Measurements from ENCODE around the gene ITM2B.

Gene ITM2B

GRCh38 chr13:48260970-48261369 is 28.0 kb downstream of the ITM2B start:
- peaks cover 60% of the 10 kb centered on the region for H3K36me3 ChIP-seq (ENCODE audit: control insufficient read depth, insufficient read depth, low read length)
- no peaks in the 10 kb centered on the region for H3K9me3 ChIP-seq (ENCODE audit: control insufficient read depth, low read length)
- H3K27ac ChIP-seq (ENCODE audit: low read depth, low read length, severe bottlenecking): no peak overlapping the region
- H3K4me1 ChIP-seq (ENCODE audit: control insufficient read depth, insufficient read depth, low read length, poor library complexity, severe bottlenecking): no peaks in the 10 kb centered on the region
- no peak overlapping the region for H3K4me3 ChIP-seq (ENCODE audit: extremely low read depth, insufficient read depth, low read length, poor library complexity, severe bottlenecking)
- no CpG with 5 or more reads among the region's 4 CpGs for WGBS, 2 experiments (ENCODE audit: insufficient coverage in 2 of 2)

DNA sequence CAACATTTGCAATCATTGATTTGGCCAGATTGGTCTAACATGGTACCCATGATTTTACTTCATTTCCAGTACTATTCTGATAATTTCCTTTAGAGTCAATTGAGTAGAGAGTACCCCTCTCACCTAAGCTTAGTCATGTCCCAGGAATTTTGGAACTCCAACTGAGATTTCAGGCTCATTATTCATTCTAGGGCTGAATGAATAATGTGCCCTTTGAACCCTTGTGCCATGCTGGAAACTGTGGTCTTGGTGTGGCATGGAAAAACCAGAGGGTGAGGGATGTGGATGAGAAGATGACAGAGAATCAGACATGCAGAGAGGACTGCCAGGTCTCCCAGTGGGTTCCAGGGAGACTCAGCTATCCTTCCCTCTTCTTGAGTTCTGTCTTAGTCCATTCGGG is 30.2 kb downstream of the ITM2B start:
- 82 to 100% methylated on average over 1 of the region's 1 CpG for WGBS, 2 experiments (ENCODE audit: insufficient coverage in 2 of 2)
- Histone ChIP-seq H3K27ac (ENCODE audit: low read depth, low read length, severe bottlenecking) (no peak overlapping the region), H3K36me3 (ENCODE audit: control insufficient read depth, insufficient read depth, low read length) (peaks cover 51% of the 10 kb centered on the region), H3K4me1 (ENCODE audit: control insufficient read depth, insufficient read depth, low read length, poor library complexity, severe bottlenecking) (no peaks in the 10 kb centered on the region), H3K9me3 (ENCODE audit: control insufficient read depth, low read length) (no peaks in the 10 kb centered on the region), H3K4me3 (ENCODE audit: extremely low read depth, insufficient read depth, low read length, poor library complexity, severe bottlenecking) (no peak overlapping the region)

- no peak overlapping the region for H3K4me3 ChIP-seq (ENCODE audit: extremely low read depth, insufficient read depth, low read length, poor library complexity, severe bottlenecking)
- no peaks in the 10 kb centered on the region for H3K4me1 ChIP-seq (ENCODE audit: control insufficient read depth, insufficient read depth, low read length, poor library complexity, severe bottlenecking)
- H3K36me3 ChIP-seq (ENCODE audit: control insufficient read depth, insufficient read depth, low read length): peaks cover 44% of the 10 kb centered on the region
- no peaks in the 10 kb centered on the region for H3K9me3 ChIP-seq (ENCODE audit: control insufficient read depth, low read length)
- no peak overlapping the region for H3K27ac ChIP-seq (ENCODE audit: low read depth, low read length, severe bottlenecking)
- 93 to 95% methylated on average over 2 of the region's 2 CpGs for WGBS, 2 experiments (ENCODE audit: insufficient coverage in 2 of 2)
Observed at GRCh38 chr13:48264058-48264457, 31.1 kb downstream of the ITM2B start.

DNA sequence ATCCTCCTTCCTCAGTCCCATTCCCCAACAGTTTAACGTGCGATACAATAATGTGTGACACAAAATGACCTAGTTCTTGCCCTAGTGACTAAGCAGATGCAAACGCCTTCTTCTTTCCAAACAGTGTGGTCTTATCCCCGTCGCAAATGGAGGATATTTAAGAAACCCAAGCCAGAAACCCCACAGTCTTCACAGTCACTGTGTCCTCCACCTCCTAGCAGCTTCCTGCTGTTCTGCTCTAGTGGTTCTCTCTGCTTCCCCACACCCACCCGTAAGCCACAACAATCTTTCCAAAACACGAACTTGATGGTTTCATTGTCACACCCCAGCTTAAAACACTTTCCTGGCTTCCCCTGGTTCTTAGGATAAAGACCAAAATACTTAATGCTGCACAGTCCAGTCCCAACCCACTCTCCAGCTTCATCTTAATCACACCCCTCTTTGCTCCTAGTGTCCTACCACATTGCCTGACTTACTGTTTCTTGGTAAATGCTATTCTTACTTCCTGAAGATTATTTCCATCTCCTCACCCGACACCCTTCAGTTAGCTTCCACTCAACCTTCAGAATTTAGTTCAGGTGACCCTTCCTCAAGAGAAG is 32.3 kb downstream of the ITM2B start:
- no peaks in the 10 kb centered on the region for H3K4me1 ChIP-seq (ENCODE audit: control insufficient read depth, insufficient read depth, low read length, poor library complexity, severe bottlenecking)
- H3K27ac ChIP-seq (ENCODE audit: low read depth, low read length, severe bottlenecking): no peak overlapping the region
- no peaks in the 10 kb centered on the region for H3K9me3 ChIP-seq (ENCODE audit: control insufficient read depth, low read length)
- no peak overlapping the region for H3K4me3 ChIP-seq (ENCODE audit: extremely low read depth, insufficient read depth, low read length, poor library complexity, severe bottlenecking)
- peaks cover 48% of the 10 kb centered on the region for H3K36me3 ChIP-seq (ENCODE audit: control insufficient read depth, insufficient read depth, low read length)
- WGBS, 2 experiments (ENCODE audit: insufficient coverage in 2 of 2): 89 to 93% methylated on average over 7 to 8 of the region's 8 CpGs

GRCh38 chr13:48266150-48266549 is 33.1 kb downstream of the ITM2B start:
- H3K9me3 ChIP-seq (ENCODE audit: control insufficient read depth, low read length): no peaks in the 10 kb centered on the region
- no peak overlapping the region for H3K4me3 ChIP-seq (ENCODE audit: extremely low read depth, insufficient read depth, low read length, poor library complexity, severe bottlenecking)
- H3K36me3 ChIP-seq (ENCODE audit: control insufficient read depth, insufficient read depth, low read length): peaks cover 48% of the 10 kb centered on the region
- no peaks in the 10 kb centered on the region for H3K4me1 ChIP-seq (ENCODE audit: control insufficient read depth, insufficient read depth, low read length, poor library complexity, severe bottlenecking)
- H3K27ac ChIP-seq (ENCODE audit: low read depth, low read length, severe bottlenecking): no peak overlapping the region

DNA sequence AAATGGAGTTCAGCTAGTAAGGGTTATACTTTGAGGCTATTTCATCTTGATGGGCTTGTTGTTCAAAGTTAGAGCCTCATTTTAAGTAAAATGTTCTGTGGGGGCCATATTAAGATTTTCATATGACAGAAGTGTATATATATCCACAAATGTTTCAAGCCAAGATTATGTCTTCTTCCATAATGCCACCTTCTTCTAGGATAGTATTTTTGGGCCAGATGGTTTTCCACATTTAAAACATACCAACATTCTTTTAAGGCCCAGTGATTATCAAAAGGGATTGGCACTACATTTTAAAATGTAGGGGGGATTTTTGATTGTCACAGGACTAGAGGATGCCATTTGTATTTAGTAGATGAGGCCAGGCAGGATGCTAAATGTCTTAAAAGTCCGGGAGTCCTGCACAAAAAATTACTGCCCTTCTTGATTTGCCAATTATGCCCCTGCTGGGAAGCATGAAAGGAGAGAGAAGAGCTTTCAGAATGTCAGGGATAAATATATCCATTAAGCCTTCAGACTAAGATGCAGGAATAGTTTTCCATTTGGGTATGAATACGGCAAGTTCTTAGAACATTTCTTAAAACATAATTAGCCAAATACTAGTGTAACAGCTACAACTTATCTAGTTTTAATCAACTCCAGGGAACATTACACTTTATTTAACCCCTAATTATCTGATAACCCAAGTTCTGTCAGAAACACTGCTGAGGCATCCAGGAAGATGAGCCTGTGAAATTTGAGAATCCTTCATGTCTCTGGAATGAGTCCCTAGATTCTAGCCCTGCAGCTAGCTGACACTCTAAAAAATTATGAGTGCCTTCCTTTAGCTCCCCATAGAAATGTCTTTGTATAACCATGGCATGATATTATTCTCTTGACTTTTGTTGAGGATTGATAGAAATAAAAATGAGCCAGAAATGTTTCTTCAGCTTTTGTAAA is 34.0 kb downstream of the ITM2B start:
- Histone ChIP-seq H3K4me3 (ENCODE audit: extremely low read depth, insufficient read depth, low read length, poor library complexity, severe bottlenecking) (no peak overlapping the region), H3K27ac (ENCODE audit: low read depth, low read length, severe bottlenecking) (no peak overlapping the region), H3K36me3 (ENCODE audit: control insufficient read depth, insufficient read depth, low read length) (peaks cover 47% of the 10 kb centered on the region), H3K4me1 (ENCODE audit: control insufficient read depth, insufficient read depth, low read length, poor library complexity, severe bottlenecking) (no peaks in the 10 kb centered on the region), H3K9me3 (ENCODE audit: control insufficient read depth, low read length) (no peaks in the 10 kb centered on the region)
- 70% methylated on average over 1 to 2 of the region's 2 CpGs for WGBS, 2 experiments (ENCODE audit: insufficient coverage in 2 of 2)

GRCh38 chr13:48268019-48268418 is 35.0 kb downstream of the ITM2B start:
- H3K9me3 ChIP-seq (ENCODE audit: control insufficient read depth, low read length): no peaks in the 10 kb centered on the region
- WGBS, 2 experiments (ENCODE audit: insufficient coverage in 2 of 2): 100% methylated on average over 2 of the region's 4 CpGs; no CpG with 5 or more reads in 1 of the 2 experiments
- H3K4me3 ChIP-seq (ENCODE audit: extremely low read depth, insufficient read depth, low read length, poor library complexity, severe bottlenecking): no peak overlapping the region
- H3K36me3 ChIP-seq (ENCODE audit: control insufficient read depth, insufficient read depth, low read length): peaks cover 37% of the 10 kb centered on the region
- H3K4me1 ChIP-seq (ENCODE audit: control insufficient read depth, insufficient read depth, low read length, poor library complexity, severe bottlenecking): no peaks in the 10 kb centered on the region
- no peak overlapping the region for H3K27ac ChIP-seq (ENCODE audit: low read depth, low read length, severe bottlenecking)

DNA sequence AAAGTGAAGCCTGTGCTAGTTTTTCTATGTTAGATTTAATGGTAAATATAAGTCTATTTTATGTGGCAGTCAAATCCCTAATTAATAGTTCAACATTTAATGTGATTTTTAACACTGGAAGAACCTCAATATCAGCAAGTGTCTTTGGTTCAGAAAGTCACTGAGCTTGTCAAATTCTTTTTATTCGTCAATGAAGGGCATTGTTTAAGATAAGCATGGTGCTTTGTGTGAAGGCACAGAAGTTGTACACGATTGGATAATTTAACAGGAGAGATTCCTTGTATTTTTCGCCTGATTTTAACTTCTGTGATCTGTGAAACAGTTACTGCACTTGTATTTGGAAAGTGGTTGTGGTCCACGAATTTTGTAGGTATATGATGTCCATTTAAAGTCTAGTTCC is 40.3 kb downstream of the ITM2B start:
- Histone ChIP-seq H3K36me3 (ENCODE audit: control insufficient read depth, insufficient read depth, low read length) (peaks cover 12% of the 10 kb centered on the region), H3K9me3 (ENCODE audit: control insufficient read depth, low read length) (no peaks in the 10 kb centered on the region), H3K4me3 (ENCODE audit: extremely low read depth, insufficient read depth, low read length, poor library complexity, severe bottlenecking) (no peak overlapping the region), H3K4me1 (ENCODE audit: control insufficient read depth, insufficient read depth, low read length, poor library complexity, severe bottlenecking) (no peaks in the 10 kb centered on the region), H3K27ac (ENCODE audit: low read depth, low read length, severe bottlenecking) (no peak overlapping the region)
- WGBS, 2 experiments (ENCODE audit: insufficient coverage in 2 of 2): 89 to 94% methylated on average over 3 to 4 of the region's 4 CpGs

DNA sequence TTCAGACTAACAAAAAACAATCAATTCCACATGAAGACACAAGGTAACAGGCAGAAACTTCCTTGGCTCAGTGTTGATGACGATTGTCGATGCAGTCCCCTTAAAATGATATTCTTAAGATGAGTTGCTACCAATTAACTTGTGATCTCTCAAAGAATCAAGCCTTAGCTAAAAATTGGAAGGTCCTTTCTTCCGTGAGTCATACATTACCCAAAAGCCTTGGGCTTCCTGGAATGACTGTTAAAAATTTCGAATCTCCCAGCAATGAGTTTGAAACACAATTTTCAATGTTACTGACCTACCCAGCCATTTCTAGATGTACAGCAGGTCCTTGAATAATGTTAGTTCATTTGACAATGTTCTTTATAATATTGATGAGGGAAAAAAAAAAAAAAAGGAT is 42.5 kb downstream of the ITM2B start:
- 88% methylated on average over 4 of the region's 4 CpGs; no CpG with 5 or more reads in 1 of the 2 experiments for WGBS, 2 experiments (ENCODE audit: insufficient coverage in 2 of 2)
- H3K36me3 ChIP-seq (ENCODE audit: control insufficient read depth, insufficient read depth, low read length): no peaks in the 10 kb centered on the region
- H3K27ac ChIP-seq (ENCODE audit: low read depth, low read length, severe bottlenecking): no peak overlapping the region
- no peaks in the 10 kb centered on the region for H3K4me1 ChIP-seq (ENCODE audit: control insufficient read depth, insufficient read depth, low read length, poor library complexity, severe bottlenecking)
- H3K9me3 ChIP-seq (ENCODE audit: control insufficient read depth, low read length): no peaks in the 10 kb centered on the region
- H3K4me3 ChIP-seq (ENCODE audit: extremely low read depth, insufficient read depth, low read length, poor library complexity, severe bottlenecking): no peak overlapping the region

DNA sequence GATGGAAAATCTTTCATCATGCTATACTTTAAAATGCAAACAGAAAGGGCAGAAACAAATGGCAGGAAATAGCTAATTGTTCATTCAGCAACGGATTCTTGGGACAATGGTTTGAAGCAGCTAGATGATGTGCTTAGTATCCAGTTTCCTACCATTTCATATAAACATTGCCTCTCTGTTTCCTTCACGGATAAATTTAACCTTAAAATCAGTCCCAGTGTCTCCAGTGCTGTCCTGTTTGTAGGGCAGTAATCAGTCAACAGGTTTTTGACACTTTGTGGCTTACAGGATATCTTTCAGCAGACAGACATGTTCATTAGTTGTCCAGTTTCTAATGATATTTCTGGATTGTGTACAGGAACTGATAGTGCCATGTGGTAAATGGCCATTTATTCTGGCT is 45.8 kb downstream of the ITM2B start:
- H3K4me1 ChIP-seq (ENCODE audit: control insufficient read depth, insufficient read depth, low read length, poor library complexity, severe bottlenecking): no peaks in the 10 kb centered on the region
- 67% methylated on average over 1 of the region's 2 CpGs; no CpG with 5 or more reads in 1 of the 2 experiments for WGBS, 2 experiments (ENCODE audit: insufficient coverage in 2 of 2)
- H3K36me3 ChIP-seq (ENCODE audit: control insufficient read depth, insufficient read depth, low read length): no peaks in the 10 kb centered on the region
- H3K27ac ChIP-seq (ENCODE audit: low read depth, low read length, severe bottlenecking): no peak overlapping the region
- H3K4me3 ChIP-seq (ENCODE audit: extremely low read depth, insufficient read depth, low read length, poor library complexity, severe bottlenecking): no peak overlapping the region
- no peaks in the 10 kb centered on the region for H3K9me3 ChIP-seq (ENCODE audit: control insufficient read depth, low read length)

GRCh38 chr13:48281556-48281955 is 48.5 kb downstream of the ITM2B start:
- Histone ChIP-seq H3K9me3 (ENCODE audit: control insufficient read depth, low read length) (no peaks in the 10 kb centered on the region), H3K27ac (ENCODE audit: low read depth, low read length, severe bottlenecking) (no peak overlapping the region), H3K4me1 (ENCODE audit: control insufficient read depth, insufficient read depth, low read length, poor library complexity, severe bottlenecking) (no peaks in the 10 kb centered on the region), H3K4me3 (ENCODE audit: extremely low read depth, insufficient read depth, low read length, poor library complexity, severe bottlenecking) (no peak overlapping the region), H3K36me3 (ENCODE audit: control insufficient read depth, insufficient read depth, low read length) (no peaks in the 10 kb centered on the region)
- no CpG with 5 or more reads among the region's 1 CpG for WGBS, 2 experiments (ENCODE audit: insufficient coverage in 2 of 2)
